ENCODE measurements around the gene PROC.
"Not testable (repeated sequence)": the region's sequence is repeated elsewhere in the genome, so short reads cannot be mapped to it uniquely, and the experiment has no call there.

PROC gene

DNA sequence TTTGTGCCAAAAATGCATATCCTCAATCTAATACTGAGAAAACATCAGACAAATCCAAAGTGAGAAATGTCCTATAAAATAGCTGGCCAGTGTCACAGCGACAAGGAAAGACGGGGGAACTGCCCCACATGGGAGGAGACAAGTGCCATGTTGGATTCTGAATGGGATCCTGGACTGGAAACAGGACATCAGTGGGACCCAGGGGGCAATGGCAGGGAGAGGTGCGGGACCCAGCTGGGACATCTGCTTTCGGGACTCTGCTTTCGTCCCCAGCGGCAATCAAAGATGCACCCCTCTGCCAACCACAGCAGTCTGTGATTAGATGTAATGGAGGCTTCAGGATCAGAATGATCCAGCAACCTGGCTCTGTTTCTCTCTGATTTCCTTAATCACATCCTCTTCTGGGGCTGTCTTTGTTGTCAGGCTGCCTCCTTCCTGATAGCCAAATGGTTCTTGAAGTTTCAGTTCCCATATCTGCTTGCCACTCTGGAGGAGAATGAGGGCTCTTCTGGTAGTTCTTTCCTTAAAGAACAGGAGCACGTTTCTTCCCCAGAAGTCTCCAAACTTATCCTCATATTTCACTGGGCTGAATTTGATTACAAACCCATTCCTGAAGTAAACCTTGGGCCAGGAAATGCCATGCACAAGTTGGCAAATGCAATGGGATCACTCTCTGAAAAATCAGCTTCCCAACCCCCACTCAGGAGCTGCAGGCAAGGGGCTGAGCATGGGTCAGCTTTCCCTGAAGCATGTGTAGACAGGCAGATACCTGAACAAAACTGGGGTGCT is 13.6 kb upstream of the PROC start:
- Histone ChIP-seq H3K4me1 (ENCODE audit: insufficient read depth, insufficient read length) (peaks cover 10% of the 10 kb centered on the region), H3K9ac (ENCODE audit: insufficient read length, low read depth) (no peak overlapping the region), H3K36me3 (ENCODE audit: insufficient read depth, insufficient read length, low read length) (no peaks in the 10 kb centered on the region), H3K9me3 (ENCODE audit: insufficient read depth, low read length) (no peaks in the 10 kb centered on the region), H3K4me3 (ENCODE audit: insufficient read length, low read depth) (no peak overlapping the region), H3K27me3 (ENCODE audit: insufficient read depth, insufficient read length) (no peaks in the 10 kb centered on the region)
- DNase-seq (ENCODE audit: low read depth, low spot score): no peak
- no peak for TF ChIP-seq YY1 (IDR thresholded peaks at IDR 0.05; ENCODE audit: insufficient read depth, insufficient read length)
- no peak for TF ChIP-seq SUZ12 (IDR thresholded peaks at IDR 0.05; ENCODE audit: extremely low read depth, insufficient read depth, insufficient read length)
- TF ChIP-seq ZNF274 (IDR thresholded peaks at IDR 0.05; ENCODE audit: low read depth, low read length): no peak

GRCh38 chr2:127405255-127405610 is 13.0 kb upstream of the PROC start:
- no peaks in the 10 kb centered on the region for H3K36me3 ChIP-seq (ENCODE audit: insufficient read depth, insufficient read length, low read length)
- H3K4me3 ChIP-seq (ENCODE audit: insufficient read length, low read depth): no peak overlapping the region
- H3K9ac ChIP-seq (ENCODE audit: insufficient read length, low read depth): no peak overlapping the region
- no peak for TF ChIP-seq ZNF274 (IDR thresholded peaks at IDR 0.05; ENCODE audit: low read depth, low read length)
- TF ChIP-seq YY1 (IDR thresholded peaks at IDR 0.05; ENCODE audit: insufficient read depth, insufficient read length): no peak
- TF ChIP-seq SUZ12 (IDR thresholded peaks at IDR 0.05; ENCODE audit: extremely low read depth, insufficient read depth, insufficient read length): no peak
- H3K9me3 ChIP-seq (ENCODE audit: insufficient read depth, low read length): no peaks in the 10 kb centered on the region
- DNase-seq (ENCODE audit: low read depth, low spot score): no peak
- H3K4me1 ChIP-seq (ENCODE audit: insufficient read depth, insufficient read length): peaks cover 10% of the 10 kb centered on the region
- no peaks in the 10 kb centered on the region for H3K27me3 ChIP-seq (ENCODE audit: insufficient read depth, insufficient read length)

DNA sequence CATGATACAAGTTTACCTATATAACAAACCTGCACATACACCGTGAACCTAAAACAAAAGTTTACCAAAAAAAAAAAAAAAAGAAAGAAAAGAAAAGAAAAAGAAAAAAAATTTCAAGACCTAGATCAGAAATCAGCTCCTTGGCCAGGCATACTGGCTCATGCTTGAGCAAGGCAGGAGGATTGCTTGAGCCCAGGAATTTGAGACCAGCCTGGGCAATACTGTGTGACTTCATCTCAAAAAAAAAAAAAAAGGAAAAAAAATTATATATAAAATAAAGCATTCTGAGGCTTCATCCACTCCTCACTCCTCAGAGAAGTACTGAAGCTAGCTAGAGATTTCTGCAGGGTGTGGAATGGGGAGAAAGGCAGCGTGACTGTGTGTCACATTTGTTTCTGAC is 11.8 kb upstream of the PROC start:
- H3K36me3 ChIP-seq (ENCODE audit: insufficient read depth, insufficient read length, low read length): no peaks in the 10 kb centered on the region
- H3K9ac ChIP-seq (ENCODE audit: insufficient read length, low read depth): no peak overlapping the region
- H3K9me3 ChIP-seq (ENCODE audit: insufficient read depth, low read length): no peaks in the 10 kb centered on the region
- H3K4me1 ChIP-seq (ENCODE audit: insufficient read depth, insufficient read length): peaks cover 10% of the 10 kb centered on the region
- no peaks in the 10 kb centered on the region for H3K27me3 ChIP-seq (ENCODE audit: insufficient read depth, insufficient read length)
- no peak overlapping the region for H3K4me3 ChIP-seq (ENCODE audit: insufficient read length, low read depth)
- TF ChIP-seq ZNF274 (IDR thresholded peaks at IDR 0.05; ENCODE audit: low read depth, low read length) (no peak), YY1 (IDR thresholded peaks at IDR 0.05; ENCODE audit: insufficient read depth, insufficient read length) (no peak), SUZ12 (IDR thresholded peaks at IDR 0.05; ENCODE audit: extremely low read depth, insufficient read depth, insufficient read length) (no peak)
- no peak for DNase-seq (ENCODE audit: low read depth, low spot score)

DNA sequence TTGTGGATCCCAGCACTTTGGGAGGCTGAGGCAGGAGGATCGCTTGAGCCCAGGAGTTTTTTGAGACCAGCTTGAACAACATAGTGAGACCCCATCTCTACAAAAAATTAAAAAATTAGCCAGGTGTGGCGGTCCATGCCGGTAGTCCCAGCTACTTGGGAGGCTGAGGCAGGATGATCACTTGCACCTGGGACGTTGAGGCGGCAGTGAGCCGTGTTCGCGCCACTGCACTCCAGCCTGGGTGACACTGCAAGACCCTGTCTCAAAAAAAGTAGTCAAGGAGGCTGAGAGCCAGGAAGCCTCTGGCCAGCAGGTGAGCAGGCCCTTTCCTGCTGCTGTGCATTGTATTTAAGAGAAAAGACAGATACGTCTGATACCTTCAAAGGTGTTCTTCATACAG is 11.1 kb upstream of the PROC start:
- DNase-seq (ENCODE audit: low read depth, low spot score): no peak
- Histone ChIP-seq H3K27me3 (ENCODE audit: insufficient read depth, insufficient read length) (no peaks in the 10 kb centered on the region), H3K4me3 (ENCODE audit: insufficient read length, low read depth) (no peak overlapping the region), H3K9ac (ENCODE audit: insufficient read length, low read depth) (no peak overlapping the region), H3K4me1 (ENCODE audit: insufficient read depth, insufficient read length) (peaks cover 7% of the 10 kb centered on the region), H3K9me3 (ENCODE audit: insufficient read depth, low read length) (0 out of 2 replicates have a peak, but pooled peaks cover under 1% of the 10 kb centered on the region), H3K36me3 (ENCODE audit: insufficient read depth, insufficient read length, low read length) (no peaks in the 10 kb centered on the region)
- no peak for TF ChIP-seq YY1 (IDR thresholded peaks at IDR 0.05; ENCODE audit: insufficient read depth, insufficient read length)
- no peak for TF ChIP-seq SUZ12 (IDR thresholded peaks at IDR 0.05; ENCODE audit: extremely low read depth, insufficient read depth, insufficient read length)
- no peak for TF ChIP-seq ZNF274 (IDR thresholded peaks at IDR 0.05; ENCODE audit: low read depth, low read length)

DNA sequence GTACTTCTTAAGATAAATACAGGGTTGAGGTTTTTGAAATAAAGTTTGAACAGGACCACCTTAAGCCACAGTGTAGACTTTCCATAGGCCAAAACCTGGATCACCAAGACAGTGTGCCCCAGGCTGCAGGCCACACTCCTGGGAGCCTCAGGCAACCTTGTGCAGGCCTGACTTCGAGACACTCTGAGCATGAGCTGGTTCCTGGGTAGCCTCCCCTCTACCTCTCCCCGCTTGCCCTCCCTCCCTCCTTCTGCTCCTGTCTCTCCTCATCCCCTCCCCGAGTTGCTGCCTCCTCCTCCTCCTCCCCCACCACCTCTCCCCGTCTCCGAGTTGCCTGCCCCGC is 10.6 kb upstream of the PROC start:
- H3K36me3 ChIP-seq (ENCODE audit: insufficient read depth, insufficient read length, low read length): no peaks in the 10 kb centered on the region
- no peak for DNase-seq (ENCODE audit: low read depth, low spot score)
- H3K9ac ChIP-seq (ENCODE audit: insufficient read length, low read depth): no peak overlapping the region
- H3K9me3 ChIP-seq (ENCODE audit: insufficient read depth, low read length): peaks cover 6% of the 10 kb centered on the region; the same call in 1 of the 2 replicates
- peaks cover 3% of the 10 kb centered on the region for H3K4me1 ChIP-seq (ENCODE audit: insufficient read depth, insufficient read length)
- H3K4me3 ChIP-seq (ENCODE audit: insufficient read length, low read depth): no peak overlapping the region
- no peaks in the 10 kb centered on the region for H3K27me3 ChIP-seq (ENCODE audit: insufficient read depth, insufficient read length)
- TF ChIP-seq SUZ12 (IDR thresholded peaks at IDR 0.05; ENCODE audit: extremely low read depth, insufficient read depth, insufficient read length) (no peak), ZNF274 (IDR thresholded peaks at IDR 0.05; ENCODE audit: low read depth, low read length) (no peak), YY1 (IDR thresholded peaks at IDR 0.05; ENCODE audit: insufficient read depth, insufficient read length) (no peak)

DNA sequence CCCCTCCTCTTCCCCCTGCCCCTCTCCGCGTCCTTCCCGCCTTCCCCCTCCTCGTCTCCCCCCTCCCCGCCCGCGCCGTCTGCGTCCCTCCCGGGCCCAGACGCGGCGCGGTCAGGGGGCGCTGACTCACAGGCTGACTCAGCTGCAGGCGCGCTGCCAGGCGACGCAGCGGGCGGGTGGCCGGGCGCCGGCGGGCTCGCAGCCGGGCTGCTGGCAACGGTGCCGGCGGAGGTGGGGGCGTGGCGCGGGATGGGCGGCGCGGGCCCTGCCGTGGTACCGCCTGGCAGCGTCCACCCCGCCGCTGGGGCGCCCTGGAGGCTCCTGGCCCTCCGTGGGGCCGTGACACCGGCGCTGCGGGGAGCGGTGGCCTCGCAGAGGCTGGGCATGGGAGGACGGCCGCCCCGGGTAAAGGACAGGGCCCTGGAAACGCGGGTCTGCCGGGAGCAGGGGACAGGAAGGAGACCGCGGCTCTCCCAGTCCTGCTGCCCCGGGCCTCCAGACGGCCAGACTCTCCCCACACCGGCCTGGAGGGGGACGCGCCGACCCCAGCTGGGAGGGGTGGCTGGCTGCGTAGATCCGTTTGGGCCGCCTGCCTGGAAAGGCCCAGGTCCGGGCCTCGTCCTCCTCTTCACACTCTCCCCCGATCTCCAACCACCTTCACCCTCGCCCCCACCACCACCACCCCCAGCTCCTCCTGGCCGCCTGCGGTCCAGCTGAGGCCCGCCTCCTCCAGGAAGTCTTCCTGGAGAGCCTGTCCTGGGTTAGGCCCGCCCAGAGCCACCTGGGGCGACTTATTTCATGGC is 10.0 kb upstream of the PROC start:
- Histone ChIP-seq H3K4me1 (ENCODE audit: insufficient read depth, insufficient read length) (peaks cover 3% of the 10 kb centered on the region), H3K9me3 (ENCODE audit: insufficient read depth, low read length) (peaks cover 12% of the 10 kb centered on the region), H3K27me3 (ENCODE audit: insufficient read depth, insufficient read length) (no peaks in the 10 kb centered on the region), H3K9ac (ENCODE audit: insufficient read length, low read depth) (peak overlapping the region; percentile 87), H3K4me3 (ENCODE audit: insufficient read length, low read depth) (peak overlapping the region; percentile 50), H3K36me3 (ENCODE audit: insufficient read depth, insufficient read length, low read length) (no peaks in the 10 kb centered on the region)
- no peak for TF ChIP-seq ZNF274 (IDR thresholded peaks at IDR 0.05; ENCODE audit: low read depth, low read length)
- no peak for TF ChIP-seq SUZ12 (IDR thresholded peaks at IDR 0.05; ENCODE audit: extremely low read depth, insufficient read depth, insufficient read length)
- TF ChIP-seq YY1 (IDR thresholded peaks at IDR 0.05; ENCODE audit: insufficient read depth, insufficient read length): no peak
- DNase-seq (ENCODE audit: low read depth, low spot score): peak; percentile 82

DNA sequence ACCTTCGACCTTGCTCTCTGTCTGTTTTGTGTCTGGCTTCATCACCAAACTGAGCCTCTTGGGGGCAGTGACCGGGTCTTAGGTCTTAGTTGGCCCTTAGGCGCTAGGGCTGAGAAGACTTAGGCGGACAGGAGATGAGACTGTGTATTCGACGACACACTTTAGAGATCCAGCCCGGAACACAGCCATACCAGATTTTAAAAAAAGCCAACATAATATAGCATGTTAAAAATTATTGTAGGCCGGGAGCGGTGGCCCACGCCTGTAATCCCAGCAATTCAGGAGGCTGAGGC is 9.5 kb upstream of the PROC start:
- H3K4me3 ChIP-seq (ENCODE audit: insufficient read length, low read depth): peak overlapping the region; percentile 50
- TF ChIP-seq ZNF274 (IDR thresholded peaks at IDR 0.05; ENCODE audit: low read depth, low read length) (no peak), SUZ12 (IDR thresholded peaks at IDR 0.05; ENCODE audit: extremely low read depth, insufficient read depth, insufficient read length) (no peak), YY1 (IDR thresholded peaks at IDR 0.05; ENCODE audit: insufficient read depth, insufficient read length) (no peak)
- H3K9ac ChIP-seq (ENCODE audit: insufficient read length, low read depth): peak overlapping the region; percentile 87

GRCh38 chr2:127409716-127410115 is 8.5 kb upstream of the PROC start:
- peaks cover 17% of the 10 kb centered on the region for H3K9me3 ChIP-seq (ENCODE audit: insufficient read depth, low read length)
- not testable (repeated sequence) for H3K27me3 ChIP-seq (ENCODE audit: insufficient read depth, insufficient read length); H3K4me1 ChIP-seq (ENCODE audit: insufficient read depth, insufficient read length); H3K4me3 ChIP-seq (ENCODE audit: insufficient read length, low read depth); H3K9ac ChIP-seq (ENCODE audit: insufficient read length, low read depth); H3K36me3 ChIP-seq (ENCODE audit: insufficient read depth, insufficient read length, low read length); DNase-seq (ENCODE audit: low read depth, low spot score)

More for the DNA sequence above, 9.5 kb upstream of the PROC start:
- Histone ChIP-seq H3K36me3 (ENCODE audit: insufficient read depth, insufficient read length, low read length) (no peaks in the 10 kb centered on the region), H3K27me3 (ENCODE audit: insufficient read depth, insufficient read length) (no peaks in the 10 kb centered on the region), H3K4me1 (ENCODE audit: insufficient read depth, insufficient read length) (peaks cover under 1% of the 10 kb centered on the region), H3K9me3 (ENCODE audit: insufficient read depth, low read length) (peaks cover 17% of the 10 kb centered on the region)
- DNase-seq (ENCODE audit: low read depth, low spot score): no peak

Measured in NT2/D1 (cell line).